GM21786 (cell line): Measurements from ENCODE around the gene HIRA.

Experiments used
- ATAC-seq: cut with Tn5 transposase; IDR thresholded peaks from one replicate; pipeline ENCODE4 v1.9.1; 2021; ENCODE audit not compliant: unreplicated experiment

The HIRA gene

DNA sequence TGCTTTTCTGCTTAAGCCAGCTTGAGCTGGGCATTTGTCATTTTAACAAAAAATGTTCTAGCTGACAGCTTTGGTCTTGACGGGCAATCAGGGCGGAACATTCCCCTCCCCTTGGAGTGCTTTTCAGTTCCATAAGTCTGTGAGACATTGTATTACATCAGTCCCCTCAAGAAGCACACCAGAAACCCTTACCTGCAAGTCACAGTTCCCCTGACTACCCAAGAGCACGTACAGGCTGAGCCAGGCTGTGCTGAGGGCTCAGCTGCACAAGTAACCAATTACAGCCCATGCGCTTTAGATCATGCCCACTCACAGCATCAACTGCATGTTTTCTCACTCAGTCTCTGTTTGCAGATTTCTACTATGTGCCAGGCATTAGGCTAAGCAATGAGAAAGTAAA lies 19.1 kb downstream of the HIRA start:
- ATAC-seq, result no peak

DNA sequence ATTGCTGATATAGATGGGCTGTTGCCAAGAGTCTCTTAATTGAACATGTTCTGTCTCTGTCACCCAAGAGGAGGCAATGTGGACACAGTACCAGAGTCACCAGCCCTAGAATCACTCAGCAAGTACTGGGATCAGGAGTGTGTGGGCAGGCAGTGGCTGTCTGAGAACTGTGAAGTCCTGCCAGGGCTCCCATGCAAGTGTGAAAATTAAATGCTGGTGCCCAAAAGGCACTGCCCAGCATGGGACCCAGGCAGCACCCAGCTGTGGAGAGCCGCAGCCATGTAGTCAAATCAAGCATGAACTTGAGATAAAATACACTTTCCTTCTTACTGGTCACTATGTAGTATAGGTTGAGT lies 19.9 kb downstream of the HIRA start:
- ATAC-seq, result no peak

DNA sequence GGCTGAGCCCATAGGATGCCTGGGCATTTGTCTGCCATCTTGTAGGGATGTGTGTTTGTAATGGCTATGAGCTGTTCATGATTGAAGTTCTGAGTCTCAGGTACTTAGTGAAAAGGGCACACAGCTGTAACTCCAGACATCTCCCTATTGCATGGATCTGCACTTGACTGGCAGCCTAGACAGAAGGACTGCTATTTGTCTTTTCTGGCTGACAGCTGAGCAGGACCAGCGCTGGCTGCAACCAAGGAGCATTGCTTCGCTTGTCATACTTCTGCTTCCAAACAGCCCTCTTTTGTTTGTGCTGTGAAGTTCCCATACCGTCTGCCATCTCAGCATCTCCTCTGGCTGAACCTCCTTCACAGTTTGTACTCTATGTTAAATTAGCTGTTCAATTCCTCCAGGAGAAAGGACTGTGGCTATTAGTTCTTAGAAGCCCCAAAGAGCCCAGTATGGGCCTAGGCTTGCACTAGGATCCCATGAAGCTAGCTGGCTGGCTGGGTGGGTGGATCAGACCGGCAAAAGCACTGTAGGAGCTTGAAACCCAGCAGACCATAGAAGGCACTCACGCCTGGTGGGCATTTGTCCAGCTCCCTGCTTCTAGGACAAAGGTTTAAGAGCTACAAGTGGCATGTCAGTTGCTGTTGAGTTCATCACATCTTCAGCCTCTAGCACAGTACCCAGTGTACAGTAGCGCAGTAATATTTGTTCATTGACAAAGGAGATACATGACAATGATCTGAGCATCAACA lies 20.4 kb downstream of the HIRA start:
- ATAC-seq, result no peak

DNA sequence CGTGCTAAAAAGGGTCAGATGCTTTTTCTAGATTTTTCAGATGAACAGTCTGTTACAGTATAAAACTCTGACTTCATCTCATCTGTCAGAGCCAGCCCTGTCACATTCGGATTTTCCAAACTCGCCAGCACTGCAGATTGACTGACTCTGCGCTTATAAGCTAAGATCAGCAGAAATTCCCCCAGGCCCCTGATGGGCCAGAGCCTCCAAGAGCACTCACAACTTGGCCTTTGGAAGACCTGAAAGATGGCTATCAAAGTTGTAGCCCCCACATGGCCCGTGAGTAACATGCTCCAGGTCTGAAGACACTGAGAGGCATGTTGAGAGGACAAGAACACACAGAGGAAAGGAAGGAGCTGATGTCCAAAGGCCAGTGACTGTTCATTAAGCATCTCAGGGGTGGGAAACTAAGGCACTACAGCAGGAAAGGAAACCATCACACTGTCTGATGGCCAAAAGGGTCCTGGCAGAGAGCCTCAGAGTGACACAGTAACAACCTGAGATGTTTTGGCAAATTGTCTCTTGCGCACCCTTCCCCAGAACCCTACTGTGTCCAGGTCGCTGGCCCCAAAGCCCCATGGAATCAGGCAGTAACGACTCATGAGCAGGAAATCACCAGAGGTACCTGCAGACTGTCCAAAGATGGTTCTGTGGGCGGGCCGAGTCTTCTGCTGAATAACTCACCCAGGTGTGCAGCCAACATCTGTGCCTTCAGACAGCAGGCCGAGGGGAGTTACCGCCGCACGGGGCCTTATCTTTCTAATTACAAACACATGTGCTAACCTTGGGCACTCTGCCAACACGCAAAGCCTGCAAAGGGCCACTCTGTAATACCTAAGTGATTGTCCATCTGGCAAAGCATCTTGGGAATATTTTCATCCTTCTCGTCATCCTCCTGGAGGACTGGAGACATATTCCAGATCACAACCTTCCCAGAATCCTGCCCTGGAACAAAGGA lies 23.6 kb downstream of the HIRA start:
- ATAC-seq, result no peak

DNA sequence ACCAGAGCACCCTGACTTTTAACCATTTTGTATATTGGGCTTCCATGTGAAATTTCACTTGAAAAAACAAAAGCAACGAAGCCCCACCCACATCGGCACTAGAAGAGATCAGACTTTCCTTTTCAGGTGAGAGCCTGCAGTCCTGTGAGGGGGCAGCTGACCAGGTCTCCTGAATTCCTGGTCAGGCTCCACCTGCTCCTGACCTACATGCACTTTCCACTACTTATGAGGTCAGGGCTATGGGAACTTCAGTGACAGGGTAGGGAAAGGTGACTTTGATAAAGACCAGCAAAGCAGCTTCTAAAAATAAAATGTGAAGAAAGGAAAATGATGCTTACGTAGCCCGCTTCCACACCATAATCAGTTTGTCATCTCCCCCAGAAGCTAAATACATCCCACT lies 24.7 kb downstream of the HIRA start:
- ATAC-seq, result no peak

DNA sequence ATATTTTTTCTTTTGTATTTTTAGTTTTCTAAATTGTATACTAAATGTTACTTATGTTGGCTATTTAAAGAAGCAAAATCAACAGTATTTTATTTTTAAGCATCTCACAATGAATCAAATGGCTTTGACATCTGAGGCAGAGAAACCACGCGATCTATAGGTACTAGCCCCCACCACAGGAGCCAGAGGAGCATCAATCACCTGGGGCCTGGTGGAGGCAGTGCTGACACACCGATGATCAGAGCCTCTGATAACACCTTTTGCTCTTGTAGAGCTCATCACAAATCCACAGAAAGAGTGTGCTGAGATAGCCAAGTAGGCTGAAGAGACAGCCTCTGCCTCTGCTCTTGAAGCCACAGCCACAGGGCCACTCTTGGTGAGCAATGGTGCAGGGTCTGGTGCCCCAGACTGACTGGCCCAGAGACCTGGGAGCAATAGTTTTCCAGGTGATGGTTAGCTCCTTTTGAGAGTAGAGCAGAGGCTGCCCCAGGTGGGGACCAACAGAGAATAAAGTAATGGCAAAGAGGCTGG lies 25.2 kb downstream of the HIRA start:
- ATAC-seq, result no peak

DNA sequence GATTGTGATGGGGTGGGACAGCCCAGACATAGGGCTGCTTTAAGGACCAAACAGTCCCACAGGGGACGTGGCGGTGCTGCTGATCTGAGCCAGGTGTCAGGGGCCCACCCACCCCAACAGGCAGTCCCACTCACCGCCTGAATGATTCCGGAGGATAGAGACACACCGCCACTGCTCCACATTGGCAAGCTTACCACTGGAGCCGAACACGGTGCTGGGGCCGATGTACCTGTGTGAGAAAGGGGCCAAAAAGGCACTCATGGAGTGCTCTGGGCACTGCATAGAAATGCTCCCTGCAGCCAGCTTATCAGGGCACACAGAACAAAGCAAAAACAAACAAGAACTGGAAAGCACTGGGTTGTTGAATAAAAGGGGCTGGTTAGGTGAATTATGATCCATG lies 25.9 kb downstream of the HIRA start:
- no peak for ATAC-seq

DNA sequence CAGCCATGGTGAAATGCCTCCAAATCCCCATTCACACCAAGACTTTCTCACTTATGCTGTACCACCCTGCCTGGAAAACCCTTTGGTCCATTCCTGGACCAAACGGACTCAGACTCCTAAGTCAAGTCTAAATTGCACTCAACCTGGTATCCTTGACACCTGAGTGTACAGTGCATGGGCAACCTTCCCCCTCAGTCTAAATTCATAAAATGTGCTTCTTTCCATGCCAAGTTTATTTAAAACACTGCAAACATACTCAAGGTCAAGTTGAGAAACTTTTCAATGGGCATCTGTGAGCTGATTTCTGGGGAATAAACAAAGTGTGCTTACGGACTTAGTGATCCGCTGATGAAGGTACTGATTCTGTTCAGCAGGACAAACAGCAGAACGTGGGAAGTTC lies 26.4 kb downstream of the HIRA start:
- no peak for ATAC-seq

DNA sequence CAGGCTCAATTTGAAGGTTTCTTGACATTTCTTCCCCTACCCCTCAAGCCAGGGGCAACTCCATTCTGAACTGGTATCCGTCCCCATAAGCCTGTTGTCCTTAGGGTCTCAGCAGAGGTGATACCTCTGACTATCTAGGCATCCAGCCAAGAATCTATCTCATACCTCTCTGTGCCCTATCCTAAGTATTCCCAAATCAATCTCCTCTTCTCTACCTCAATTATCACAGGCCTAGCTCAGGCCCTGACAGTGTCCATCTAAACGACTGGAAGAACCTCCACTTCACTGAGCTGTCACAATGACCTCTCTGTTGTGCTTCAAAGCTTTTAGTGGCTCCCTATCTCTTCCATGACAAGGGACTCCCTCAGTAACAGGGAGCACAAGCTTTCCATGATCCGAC lies 26.9 kb downstream of the HIRA start:
- no peak for ATAC-seq

DNA sequence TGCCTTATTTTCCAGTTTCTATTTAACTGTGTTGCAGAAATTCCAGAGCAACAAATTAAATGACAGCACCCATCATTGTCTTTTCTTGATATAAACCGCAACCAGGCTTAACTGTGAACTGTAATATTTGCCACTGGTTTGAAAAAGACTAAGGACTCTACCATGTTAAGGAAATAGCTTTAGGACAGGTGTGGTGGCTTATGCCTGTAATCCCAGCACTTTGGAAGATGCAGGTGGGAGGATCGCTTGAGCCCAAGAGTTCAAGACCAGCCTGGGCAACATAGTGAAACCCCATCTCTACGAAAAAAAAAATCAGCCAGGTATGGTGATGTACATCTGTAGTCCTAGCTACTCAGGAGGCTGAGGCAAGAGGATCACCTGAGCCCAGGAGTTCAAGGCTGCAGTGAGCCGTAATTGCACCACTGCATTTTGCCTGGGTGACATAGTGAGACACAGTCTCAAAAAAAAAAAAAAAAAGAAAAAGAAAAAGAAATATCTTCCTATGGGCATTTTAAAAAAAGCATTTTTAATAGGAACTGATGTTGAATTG lies 28.8 kb downstream of the HIRA start:
- no peak for ATAC-seq

DNA sequence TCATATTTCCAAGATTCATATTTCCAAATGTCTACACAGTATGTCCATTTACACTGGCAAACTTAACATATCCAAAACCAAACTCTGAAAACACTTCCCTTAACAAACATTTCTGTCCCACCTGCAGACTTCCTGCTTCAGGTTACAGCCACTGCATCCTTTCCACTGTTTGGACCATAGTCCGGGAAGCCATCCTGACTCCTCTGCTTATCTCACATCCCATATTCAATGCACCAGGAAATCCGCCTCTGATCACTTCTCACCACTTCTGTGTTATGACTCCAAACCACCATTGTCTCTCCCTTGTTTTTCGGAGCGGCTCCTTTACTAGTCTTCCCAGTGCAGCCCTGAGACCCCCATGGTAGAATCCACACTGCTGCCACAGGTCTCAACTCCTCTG lies 30.1 kb downstream of the HIRA start:
- no peak for ATAC-seq

DNA sequence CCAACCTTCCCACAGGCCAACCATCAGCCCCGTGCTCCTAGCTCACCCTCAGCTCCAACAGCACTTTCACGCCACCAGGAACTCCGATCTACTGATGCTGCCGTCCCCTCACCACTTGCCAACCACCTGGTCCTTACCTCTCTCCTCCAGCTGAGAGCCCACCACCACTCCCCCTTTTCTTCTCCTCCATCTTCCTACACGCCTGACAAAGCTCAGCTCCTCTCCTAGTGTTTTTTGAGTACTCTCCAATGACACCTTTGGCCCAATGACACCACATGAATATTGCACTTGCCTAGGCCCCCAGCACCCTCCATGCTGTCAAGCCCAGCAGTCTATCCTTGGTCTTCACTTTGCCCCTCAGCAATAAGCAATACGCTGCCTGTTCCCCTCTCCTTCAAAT lies 30.7 kb downstream of the HIRA start:
- no peak for ATAC-seq

DNA sequence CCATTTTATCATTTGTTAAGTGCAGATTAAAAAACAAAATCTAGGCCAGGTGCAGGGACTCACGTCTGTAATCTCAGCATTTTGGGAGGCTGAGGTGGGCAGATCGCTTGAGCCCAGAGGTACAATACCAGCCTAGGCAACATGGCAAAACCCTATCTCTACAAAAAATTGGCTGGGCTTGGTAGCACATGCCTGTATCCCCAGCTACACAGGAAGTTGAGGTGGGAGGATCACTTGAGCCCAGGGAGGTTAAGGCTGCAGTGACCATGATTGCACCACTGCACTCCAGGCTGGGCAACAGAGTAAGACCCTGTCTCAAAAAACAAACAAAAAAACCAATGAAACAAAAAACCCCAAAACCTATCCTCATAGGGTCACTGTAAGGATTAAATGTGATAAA lies 32.9 kb downstream of the HIRA start:
- ATAC-seq, result no peak

DNA sequence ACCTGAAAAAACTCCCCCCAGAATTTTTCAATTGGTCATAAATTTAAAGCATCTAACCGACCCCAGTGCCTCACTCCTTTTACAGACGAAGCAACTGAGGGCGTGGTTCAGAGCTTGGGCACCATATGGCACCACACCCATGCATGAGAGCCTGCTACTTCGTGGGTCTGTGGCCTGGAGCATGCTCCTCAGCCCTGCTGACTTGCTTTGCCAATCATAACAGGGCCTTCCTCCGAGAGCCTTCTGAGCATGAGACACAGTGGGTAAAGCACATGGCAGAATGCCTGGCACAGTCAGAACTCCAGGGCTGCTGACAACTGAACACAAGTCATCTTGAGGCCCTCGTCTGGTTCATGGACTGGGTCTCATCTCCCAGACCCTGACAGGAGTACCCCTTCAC lies 33.3 kb downstream of the HIRA start:
- no peak for ATAC-seq

DNA sequence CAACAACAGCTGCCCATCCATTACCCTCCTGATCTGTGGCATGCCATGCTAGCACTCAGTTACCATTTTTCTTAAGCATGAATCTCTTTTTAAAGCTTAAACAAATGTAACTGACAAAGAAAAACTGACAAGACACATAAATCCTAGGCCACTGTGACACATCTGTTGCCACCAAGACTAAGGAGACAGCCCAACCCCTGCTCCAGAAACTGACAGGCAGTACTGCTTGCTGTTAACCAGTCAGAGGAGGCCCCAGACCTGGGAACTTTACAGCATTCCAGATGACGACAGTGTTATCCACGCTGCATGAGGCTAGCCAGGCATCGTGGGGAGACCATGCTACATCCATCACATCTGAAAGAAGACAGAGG lies 33.8 kb downstream of the HIRA start:
- ATAC-seq, result no peak

DNA sequence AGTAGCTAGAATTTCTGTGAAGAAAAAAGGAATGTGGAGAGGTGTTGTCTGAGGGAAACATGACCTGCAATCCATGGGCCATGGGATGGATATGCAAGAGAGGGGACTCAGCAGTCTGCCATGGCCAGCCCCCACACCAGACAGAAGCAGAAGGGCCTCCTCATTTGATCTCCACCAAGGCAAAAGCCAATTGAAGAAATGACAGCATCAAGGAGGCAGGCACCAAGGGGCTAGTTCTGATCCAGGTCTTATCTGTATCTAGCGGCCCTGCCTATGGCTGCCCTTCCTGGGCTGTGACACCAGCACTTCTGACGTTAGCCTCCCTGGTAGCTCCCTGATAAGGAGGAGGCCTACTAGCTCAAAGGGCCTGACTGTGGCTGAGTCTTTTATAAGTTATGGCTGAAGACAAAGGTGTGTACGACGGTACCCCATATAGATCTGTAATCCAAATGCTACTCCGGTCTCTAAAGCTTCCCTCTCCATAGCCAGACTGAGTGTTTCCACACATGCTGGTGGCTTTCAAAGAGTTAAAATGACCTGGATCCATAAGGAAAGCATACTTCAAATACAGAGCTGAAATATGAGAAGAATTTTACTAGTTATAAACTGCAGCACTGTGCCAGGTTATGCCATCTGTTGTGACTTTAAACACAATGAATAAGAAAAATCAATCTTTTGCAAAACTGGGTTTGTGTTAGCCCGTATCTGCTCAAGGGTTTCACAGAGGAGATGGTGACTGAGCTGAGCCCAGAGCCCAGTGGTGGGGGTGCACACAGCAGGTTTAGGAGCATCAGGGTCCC lies 34.4 kb downstream of the HIRA start:
- ATAC-seq, result no peak

DNA sequence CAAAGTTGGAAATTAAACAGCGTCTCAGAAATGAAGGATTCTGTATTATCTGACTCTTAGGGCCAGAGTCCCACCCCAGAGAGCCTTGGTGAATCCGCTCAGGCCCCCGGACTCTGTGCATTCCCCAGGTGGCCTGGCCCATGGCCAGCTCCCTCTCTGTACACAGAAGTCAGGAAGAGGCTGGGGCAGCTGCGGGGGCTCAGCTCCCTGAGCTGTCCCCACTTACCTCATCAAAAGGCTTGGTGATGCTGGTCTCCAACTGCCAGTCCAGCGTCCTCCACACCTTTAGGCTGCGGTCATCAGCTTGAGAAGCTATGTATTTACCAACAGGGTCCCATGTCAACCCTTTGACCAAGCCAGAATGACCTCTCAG lies 35.0 kb downstream of the HIRA start:
- ATAC-seq, result no peak

DNA sequence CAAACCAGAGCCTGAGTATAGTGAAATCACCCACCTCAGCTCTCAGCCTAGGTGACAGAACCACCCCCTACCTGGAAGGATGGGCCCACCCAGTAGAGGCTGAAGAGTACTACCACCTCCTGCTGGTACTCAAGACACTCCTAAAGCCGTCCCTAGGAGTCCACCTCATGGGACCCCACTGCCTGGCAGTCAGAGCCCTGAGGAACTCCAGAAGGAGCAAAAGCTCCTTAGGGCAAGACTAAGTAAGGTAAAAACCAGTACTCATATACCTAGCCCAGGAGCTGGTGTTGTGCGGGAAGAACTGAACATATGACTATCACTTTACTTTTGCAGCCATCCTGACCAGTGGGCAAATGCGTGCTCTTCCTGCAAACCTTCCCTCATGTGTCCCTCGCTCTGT lies 36.3 kb downstream of the HIRA start:
- no peak for ATAC-seq

DNA sequence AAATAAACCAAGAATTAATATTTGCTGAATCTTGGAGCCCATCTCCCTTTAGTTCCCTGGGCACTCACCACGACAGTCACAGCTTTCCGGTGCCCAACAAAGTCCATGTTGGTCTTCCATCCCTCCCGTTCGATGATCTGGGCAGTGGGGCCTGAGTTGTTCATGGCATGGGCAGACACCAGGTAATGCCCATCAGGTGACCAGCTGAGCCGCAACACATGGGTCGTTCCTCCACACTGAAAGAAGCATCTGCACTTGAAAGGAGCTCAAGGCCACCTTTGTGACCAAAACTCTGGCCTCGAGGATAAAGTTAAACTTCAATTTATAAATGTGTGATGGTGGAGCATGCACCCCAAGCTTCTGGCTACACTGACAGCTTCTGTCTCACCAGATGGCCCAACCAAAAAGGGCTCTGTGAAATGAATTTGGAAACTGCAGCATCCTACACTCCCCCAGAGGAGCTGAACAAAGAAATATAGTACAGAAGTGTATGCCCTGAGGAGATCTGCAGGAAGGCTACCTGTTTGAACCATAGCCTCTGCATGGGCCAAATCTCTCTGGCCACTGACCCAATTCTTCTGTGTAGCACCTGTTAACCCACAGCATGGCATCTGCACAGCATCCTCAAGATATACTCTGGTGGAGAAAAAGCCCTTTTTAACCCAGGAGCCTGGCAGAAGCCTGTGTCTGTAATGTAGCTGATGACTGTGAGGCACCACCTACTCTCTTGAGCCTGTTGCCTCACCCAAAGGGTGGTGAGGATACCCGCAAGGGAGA lies 37.1 kb downstream of the HIRA start:
- no peak for ATAC-seq

DNA sequence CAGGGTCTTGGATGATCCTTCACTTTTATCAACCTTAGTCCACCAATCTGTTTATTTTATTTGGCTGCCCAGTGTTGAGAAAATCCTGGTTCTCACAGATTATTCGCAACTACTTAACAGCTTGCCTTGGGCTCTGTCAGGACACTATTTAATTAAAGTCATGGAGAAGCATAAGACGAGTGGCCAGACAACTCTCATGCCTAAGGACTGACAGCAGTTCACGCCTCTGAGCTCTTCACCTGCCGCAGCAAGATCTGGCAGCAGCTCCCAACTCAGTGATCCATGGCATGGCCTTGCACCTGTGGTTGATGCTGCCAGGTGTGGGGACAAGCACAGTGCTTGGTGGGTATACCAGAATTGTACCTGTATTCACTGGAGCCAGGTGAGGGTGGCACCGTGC lies 37.8 kb downstream of the HIRA start:
- no peak for ATAC-seq
